Activated CD4-positive, alpha-beta T cell treated with anti-CD3 and anti-CD28 coated beads, Interleukin-2, amount 50 U/mL, for 1 hour (primary cell): ENCODE measurements around the gene SLC2A13.
"Not testable (repeated sequence)": the region's sequence is repeated elsewhere in the genome, so short reads cannot be mapped to it uniquely, and the experiment has no call there.

Source experiments
- DNase-seq: peaks from one replicate; pipeline ENCODE4 v3.0.0-alpha.2; 2020

SLC2A13 gene

GRCh38 chr12:39920222-39920621, 185.7 kb downstream of the SLC2A13 start:
- DNase-seq: no peak

- DNase-seq: no peak
Measured at GRCh38 chr12:39919790-39920189, 186.1 kb downstream of the SLC2A13 start.

- no peak for DNase-seq
Measured at GRCh38 chr12:39915249-39915648, 190.6 kb downstream of the SLC2A13 start.

- no peak for DNase-seq
Measured at GRCh38 chr12:39912211-39912980, 193.5 kb downstream of the SLC2A13 start.

DNA sequence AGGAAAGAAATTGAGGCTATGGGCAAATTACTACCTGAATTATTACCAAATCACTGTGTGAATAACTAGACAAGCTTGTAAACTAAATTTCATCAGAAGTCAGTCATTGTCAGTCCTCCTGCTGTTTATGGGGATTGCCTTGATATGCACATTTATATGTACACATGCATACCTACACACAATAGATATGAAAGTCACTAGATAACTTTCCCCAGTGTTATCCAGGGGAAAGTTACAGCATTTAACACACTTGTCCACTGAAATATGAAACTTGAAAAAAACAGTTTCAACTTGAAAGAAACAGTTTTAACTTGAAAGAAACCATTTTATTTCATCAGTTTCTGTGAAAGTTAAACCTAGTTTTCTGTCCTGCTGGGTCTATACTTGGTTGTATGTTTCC, 199.6 kb downstream of the SLC2A13 start:
- DNase-seq: no peak

GRCh38 chr12:39905152-39905551, 200.7 kb downstream of the SLC2A13 start:
- DNase-seq: no peak

DNA sequence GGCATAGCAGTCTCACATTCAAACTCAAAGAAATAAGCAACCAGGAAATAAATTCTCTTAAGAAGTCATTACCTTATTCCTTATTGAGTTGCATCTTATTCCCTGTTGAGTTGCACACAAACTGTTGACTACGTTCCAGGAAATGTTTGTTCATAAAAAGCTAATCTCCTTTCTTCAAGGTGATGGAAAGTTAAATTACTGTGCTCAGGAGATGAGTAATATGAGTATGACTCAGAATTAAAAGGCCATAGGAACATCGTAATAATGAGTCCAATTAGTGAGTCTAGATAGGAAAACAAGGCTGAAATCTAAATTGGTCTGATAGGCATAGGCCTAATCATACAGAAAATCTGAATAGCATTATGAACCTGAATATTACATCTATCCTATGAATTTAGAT, 203.1 kb downstream of the SLC2A13 start:
- DNase-seq: no peak

DNA sequence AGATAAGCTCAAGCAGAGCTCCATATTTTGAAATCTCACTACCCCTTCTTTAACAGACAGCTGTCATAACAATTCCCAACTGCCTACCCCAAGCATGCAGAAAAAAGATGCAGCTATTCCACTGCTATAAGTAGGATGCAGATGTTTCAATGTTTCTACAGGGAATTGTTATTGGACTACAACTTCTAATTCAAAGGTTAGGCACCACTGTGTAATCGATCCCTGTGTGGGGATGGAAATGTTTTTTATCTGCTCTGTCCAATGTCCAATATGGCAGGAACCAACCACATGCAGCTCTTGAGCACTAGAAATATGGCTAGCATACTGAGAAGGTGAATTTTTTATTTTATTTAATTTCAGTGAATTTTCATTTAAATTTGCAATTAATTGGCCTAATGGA, 208.6 kb downstream of the SLC2A13 start:
- no peak for DNase-seq

DNA sequence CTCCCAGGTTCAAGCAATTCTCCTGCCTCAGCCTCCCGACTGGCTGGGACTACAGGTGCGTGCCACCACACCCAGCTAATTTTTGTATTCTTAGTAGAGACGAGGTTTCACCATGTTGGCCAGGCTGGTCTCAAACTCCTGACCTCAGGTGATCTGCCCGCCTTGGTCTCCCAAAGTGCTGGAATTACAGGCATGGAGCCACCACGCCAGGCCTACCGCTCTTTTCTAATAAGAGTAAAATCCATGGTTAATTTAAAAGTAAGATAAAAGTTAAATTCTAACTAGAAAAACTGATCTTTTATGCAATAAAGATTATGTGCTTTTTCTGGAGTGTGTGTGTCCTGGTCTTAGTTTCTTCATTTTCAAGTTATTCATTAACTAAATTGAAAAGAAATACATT, 212.5 kb downstream of the SLC2A13 start:
- not testable (repeated sequence) for DNase-seq

DNA sequence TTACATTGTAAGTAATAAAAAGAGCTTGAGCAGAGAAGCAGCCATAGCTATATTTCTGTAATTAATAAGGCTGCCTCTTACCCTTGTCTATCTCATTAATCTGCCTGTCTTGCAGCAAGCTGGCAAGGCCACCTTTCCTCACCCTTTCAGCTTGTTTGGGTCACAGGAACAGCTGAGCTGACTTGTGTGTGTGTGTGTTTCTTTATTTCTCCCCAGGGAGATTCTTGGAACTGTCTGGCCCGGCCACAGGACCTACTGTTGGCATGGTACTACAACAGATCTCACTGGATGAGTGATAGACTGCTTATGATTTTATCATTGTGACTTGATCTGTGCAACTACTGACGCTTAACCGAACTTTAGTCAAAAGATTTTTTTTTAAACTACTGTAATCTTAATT, 213.7 kb downstream of the SLC2A13 start:
- no peak for DNase-seq

DNA sequence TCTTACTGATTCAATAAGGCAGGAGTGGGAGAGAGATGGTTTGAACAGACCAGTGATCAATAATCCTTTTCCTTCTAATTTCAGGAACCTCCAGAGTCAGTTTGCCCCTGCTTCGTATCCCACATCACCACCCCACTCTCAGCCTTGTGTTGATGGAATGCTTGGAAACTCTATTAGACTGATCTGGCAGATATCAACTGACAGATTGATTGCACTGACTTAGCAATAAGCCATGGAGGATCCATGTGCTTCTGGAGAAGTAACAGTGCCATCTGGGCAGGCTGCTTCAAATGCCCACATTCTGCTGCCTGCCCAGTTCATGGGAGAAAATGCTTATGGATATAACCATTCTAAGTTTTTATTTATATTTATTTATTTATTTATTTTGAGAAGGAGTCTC, 218.0 kb downstream of the SLC2A13 start:
- no peak for DNase-seq

GRCh38 chr12:39886106-39886505, 219.8 kb downstream of the SLC2A13 start:
- no peak for DNase-seq

DNA sequence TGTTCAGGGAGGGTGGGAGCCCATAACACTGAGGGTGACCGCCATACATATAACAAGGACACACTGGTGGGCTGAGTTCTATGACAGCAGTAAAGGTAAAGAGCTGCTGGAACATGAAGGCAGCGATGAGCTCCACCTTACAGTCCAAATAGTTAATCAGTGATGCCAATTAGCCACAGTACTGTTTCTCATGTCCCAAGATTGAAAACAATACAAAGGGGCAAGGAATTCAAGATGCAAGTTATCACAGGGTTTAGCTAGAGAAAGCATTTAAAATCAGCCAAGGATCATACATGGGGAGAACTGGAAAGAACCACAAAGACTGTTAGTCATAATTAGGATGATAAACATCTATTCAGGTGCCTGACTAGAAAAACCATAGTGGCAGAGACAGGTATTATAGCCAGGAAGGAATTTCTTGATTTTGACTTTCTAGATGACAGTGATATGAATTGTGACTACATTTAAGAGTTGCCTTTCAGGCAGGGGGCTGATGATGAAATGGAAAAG, 221.2 kb downstream of the SLC2A13 start:
- no peak for DNase-seq

DNA sequence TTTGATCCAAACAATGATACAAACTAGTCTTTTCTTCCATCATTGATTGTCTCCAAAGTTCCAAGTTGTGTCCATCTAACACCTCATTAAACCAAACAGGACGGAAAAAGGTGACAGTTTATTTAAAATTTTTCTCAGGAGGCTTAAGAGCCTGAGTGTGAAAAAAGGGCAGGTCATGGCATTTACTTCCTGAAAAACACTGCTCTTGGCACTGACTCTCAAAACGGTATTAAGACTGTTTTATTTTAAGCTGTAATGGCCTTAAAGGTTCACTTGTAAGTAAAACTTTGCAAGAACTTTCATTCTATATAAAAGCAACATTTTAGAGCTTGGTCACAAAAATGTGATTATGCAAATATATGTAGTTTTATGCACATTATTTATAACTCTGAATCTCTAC, 222.5 kb downstream of the SLC2A13 start:
- DNase-seq: no peak

DNA sequence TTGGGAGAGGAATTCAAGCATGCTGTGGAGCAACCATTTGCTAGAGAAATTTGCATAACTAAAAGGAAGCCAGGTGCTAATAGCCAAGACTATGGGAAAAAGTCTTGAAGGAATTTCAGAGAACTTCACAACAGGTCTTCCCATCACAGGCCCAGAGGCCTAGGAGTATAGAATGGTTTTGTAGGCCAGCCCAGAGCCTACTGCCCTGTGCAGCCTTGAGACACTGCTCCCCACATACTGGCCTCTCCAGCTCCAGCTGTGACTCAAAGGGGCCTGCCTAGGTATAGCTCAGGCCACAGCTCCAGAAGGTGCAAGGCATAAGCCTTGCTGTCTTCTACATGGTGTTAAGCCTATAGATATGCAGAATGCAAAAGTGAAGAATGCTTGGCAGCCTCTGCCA, 227.1 kb downstream of the SLC2A13 start:
- no peak for DNase-seq

DNA sequence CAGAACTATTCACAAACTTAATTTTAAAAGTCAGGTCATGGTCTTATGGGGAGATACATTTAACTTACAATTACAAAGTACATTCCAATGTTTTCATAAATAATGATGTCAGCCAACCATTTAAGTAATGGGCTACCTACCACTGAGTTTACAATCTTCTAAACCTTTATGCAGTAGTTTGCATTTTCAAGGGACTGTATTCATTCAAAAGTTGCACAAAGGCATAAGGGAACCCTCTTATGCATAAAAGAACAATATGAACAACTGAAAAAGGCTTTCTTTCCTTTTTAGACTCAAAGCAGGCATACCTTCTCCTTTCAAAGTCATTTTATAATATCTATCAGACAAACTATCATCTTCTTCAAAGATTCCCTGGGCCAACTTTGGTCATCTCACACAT, 230.2 kb downstream of the SLC2A13 start:
- no peak for DNase-seq

GRCh38 chr12:39874785-39875184, 231.1 kb downstream of the SLC2A13 start:
- no peak for DNase-seq

- DNase-seq: no peak
Measured at GRCh38 chr12:39873065-39873464, 232.8 kb downstream of the SLC2A13 start.

- DNase-seq: no peak
Measured at GRCh38 chr12:39872425-39872824, 233.5 kb downstream of the SLC2A13 start.

- no peak for DNase-seq
Measured at GRCh38 chr12:39868328-39868725, 237.6 kb downstream of the SLC2A13 start.

- no peak for DNase-seq
Measured at GRCh38 chr12:39867631-39868327, 238.1 kb downstream of the SLC2A13 start.

DNA sequence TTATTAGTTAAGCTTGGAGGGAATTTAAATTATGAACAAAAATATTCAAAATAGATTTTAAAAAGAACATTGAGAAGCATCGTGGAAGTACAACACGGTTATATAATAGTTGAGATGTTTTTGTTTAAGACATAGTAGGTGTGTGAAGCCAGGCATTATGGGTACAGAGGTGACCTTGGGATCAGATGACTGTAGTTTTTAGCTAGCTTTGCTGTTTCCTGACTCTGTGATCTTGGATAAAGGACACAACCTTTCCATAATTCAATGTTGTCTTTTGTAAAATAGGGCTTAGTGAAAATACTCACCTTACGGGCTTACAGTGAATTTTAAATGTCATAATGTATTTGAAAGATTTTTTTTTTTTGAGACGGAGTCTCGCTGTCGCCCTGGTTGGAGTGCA, 239.7 kb downstream of the SLC2A13 start:
- DNase-seq: no peak

- DNase-seq: no peak
Measured at GRCh38 chr12:39860695-39861094, 245.2 kb downstream of the SLC2A13 start.

DNA sequence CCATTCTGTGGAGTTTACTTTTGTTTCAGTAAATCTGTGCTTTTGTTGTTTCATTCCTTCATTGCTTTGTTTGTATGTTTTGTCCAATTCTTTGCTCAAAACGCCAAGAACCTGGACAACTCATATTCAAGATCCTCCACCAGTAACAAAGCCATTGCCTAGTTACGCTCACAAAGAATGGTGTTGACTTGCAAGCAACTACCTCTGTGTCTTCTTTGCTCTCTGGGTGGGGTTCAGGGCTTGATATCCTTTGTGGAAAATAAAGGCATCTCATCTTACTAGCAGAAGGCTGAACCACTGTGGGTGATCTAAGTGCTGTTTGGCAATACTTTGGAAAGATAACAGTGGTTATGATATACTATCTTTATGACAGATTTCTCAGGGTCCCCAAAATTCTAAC, 252.9 kb downstream of the SLC2A13 start:
- DNase-seq: no peak
